GM23338 (cell line): Measurements from ENCODE around the gene HDAC11.

ENCODE experiments used
- CREB1 ChIP-seq: fragments of 250-450 bp; sonication (Bioruptor Pico); IDR thresholded peaks from 2 replicates; pipeline ENCODE4 v1.5.0; 2020; ENCODE audit warnings: low read depth, mild to moderate bottlenecking, moderate library complexity
- CTCF ChIP-seq, 2 experiments: fragments of 200-600 bp in 1 of 2; sonication (generic) in 1 of 2; conservative IDR thresholded peaks; 2 replicates each; pipeline versions ENCODE4 v1.5.1 to v1.6.1; 2016 to 2017; ENCODE audit warnings: antibody characterized with exemption in 2 of 2, low read depth in 2 of 2, mild to moderate bottlenecking in 2 of 2, moderate library complexity in 1 of 2
- EZH2 ChIP-seq: fragments of 200-600 bp; sonication (generic); IDR thresholded peaks from one replicate; pipeline ENCODE4 v1.8.0; 2017; ENCODE audit warnings: antibody characterized with exemption, mild to moderate bottlenecking, low read depth; ENCODE audit not compliant: unreplicated experiment
- EZH2phosphoT487 ChIP-seq: fragments of 200-600 bp; sonication (generic); IDR thresholded peaks from one replicate; pipeline ENCODE4 v1.8.1; 2018; ENCODE audit warnings: antibody characterized with exemption; ENCODE audit not compliant: unreplicated experiment
- JUNB ChIP-seq: IDR thresholded peaks from one replicate; pipeline ENCODE4 v1.6.1; 2016; ENCODE audit warnings: antibody characterized with exemption; ENCODE audit not compliant: unreplicated experiment
- POLR2AphosphoS5 ChIP-seq: IDR thresholded peaks from 2 replicates; pipeline ENCODE4 v1.6.1; 2016; ENCODE audit warnings: antibody characterized with exemption, low read depth
- REST ChIP-seq: IDR thresholded peaks from one replicate; pipeline ENCODE4 v1.6.1; 2018; ENCODE audit warnings: antibody characterized with exemption; ENCODE audit not compliant: unreplicated experiment
- STAT1 ChIP-seq: IDR thresholded peaks from one replicate; pipeline ENCODE4 v1.6.1; 2016; ENCODE audit warnings: antibody characterized with exemption; ENCODE audit not compliant: unreplicated experiment
- ZNF114 ChIP-seq: fragments of 250-450 bp; sonication (Bioruptor Pico); IDR thresholded peaks from 2 replicates; pipeline ENCODE4 v1.5.0; 2020; ENCODE audit warnings: mild to moderate bottlenecking, moderate library complexity
- ZNF331 ChIP-seq: fragments of 250-450 bp; sonication (Bioruptor Pico); IDR thresholded peaks from 2 replicates; pipeline ENCODE4 v1.5.0; 2020; ENCODE audit warnings: low read depth, mild to moderate bottlenecking, moderate library complexity
- ZNF462 ChIP-seq: fragments of 250-450 bp; sonication (Bioruptor Pico); IDR thresholded peaks from 2 replicates; pipeline ENCODE4 v1.5.0; 2020; ENCODE audit warnings: mild to moderate bottlenecking, moderate library complexity

- TF ChIP-seq CTCF (conservative IDR thresholded peaks at IDR 0.05; ENCODE audit: low read depth in 2 of 2): no peak
- no peak for TF ChIP-seq EZH2phosphoT487
- TF ChIP-seq REST: no peak
- TF ChIP-seq CREB1 (CRISPR knock-in tag): no peak
- no peak for TF ChIP-seq POLR2AphosphoS5
- TF ChIP-seq STAT1: no peak
- TF ChIP-seq EZH2: no peak
- TF ChIP-seq ZNF331 (CRISPR knock-in tag): no peak
- no peak for TF ChIP-seq ZNF114 (CRISPR knock-in tag)
- no peak for TF ChIP-seq JUNB
- no peak for TF ChIP-seq ZNF462 (CRISPR knock-in tag)
These were observed 73.6 kb downstream of the HDAC11 start for GRCh38 chr3:13553686-13554085.
